HepG2 (cell line): ENCODE measurements around the gene FGFR1OP2. TPM values are rescaled to one million over a fixed set of nuclear protein-coding genes. Genes with fewer than 3 reads are reported as not detected.

ENCODE experiments used
- EZH2 ChIP-seq: conservative IDR thresholded peaks from 2 replicates; pipeline ENCODE4 v1.6.1; 2012; ENCODE audit warnings: mild to moderate bottlenecking, low read depth, low read length, moderate library complexity
- HNRNPL ChIP-seq: fragments of 200-400 bp; formaldehyde crosslinking; IDR thresholded peaks from 2 replicates; pipeline ENCODE4 v1.6.1; 2017; ENCODE audit warnings: mild to moderate bottlenecking, low read depth, low read length
- KLF12 ChIP-seq: sonication (generic); formaldehyde crosslinking; IDR thresholded peaks from 2 replicates; pipeline ENCODE4 v1.4.0; 2020; ENCODE audit warnings: missing genetic modification reagents, borderline replicate concordance
- KMT2A ChIP-seq: sonication (generic); formaldehyde crosslinking; IDR thresholded peaks from 2 replicates; pipeline ENCODE4 v1.4.0; 2020; ENCODE audit warnings: missing genetic modification reagents
- MTF1 ChIP-seq: sonication (generic); formaldehyde crosslinking; IDR thresholded peaks from 2 replicates; pipeline ENCODE4 v1.5.0; 2020; ENCODE audit warnings: missing genetic modification reagents
- NFE2L1 ChIP-seq: sonication (generic); formaldehyde crosslinking; IDR thresholded peaks from 2 replicates; pipeline ENCODE4 v1.4.0; 2020; ENCODE audit warnings: missing genetic modification reagents, mild to moderate bottlenecking, borderline replicate concordance
- SP2 ChIP-seq: sonication (generic); formaldehyde crosslinking; IDR thresholded peaks from 2 replicates; pipeline ENCODE4 v1.5.1; 2020; ENCODE audit warnings: mild to moderate bottlenecking, missing genetic modification reagents
- TGIF2 ChIP-seq: IDR thresholded peaks from 2 replicates; pipeline ENCODE4 v1.6.1; 2016; ENCODE audit warnings: control low read depth, missing compliant biosample characterization
- XBP1 ChIP-seq: sonication (generic); formaldehyde crosslinking; IDR thresholded peaks from 2 replicates; pipeline ENCODE4 v1.5.0; 2020; ENCODE audit warnings: missing genetic modification reagents
- ZBTB7A ChIP-seq: sonication (generic); formaldehyde crosslinking; IDR thresholded peaks from 2 replicates; pipeline ENCODE4 v1.8.0; 2022; ENCODE audit warnings: mild to moderate bottlenecking, missing genetic modification reagents
- ZMYM2 ChIP-seq: sonication (generic); formaldehyde crosslinking; IDR thresholded peaks from 2 replicates; pipeline ENCODE4 v1.8.0; 2022; ENCODE audit warnings: mild to moderate bottlenecking, missing genetic modification reagents
- ZNF616 ChIP-seq: sonication (generic); formaldehyde crosslinking; IDR thresholded peaks from 2 replicates; pipeline ENCODE4 v1.5.0; 2020; ENCODE audit warnings: low read depth, mild to moderate bottlenecking, missing genetic modification reagents
- polyA plus RNA-seq, 8 experiments: library from polyadenylated mRNA; depleted of rRNA in 3 of 8; stranded (reverse) in 7 of 8; unstranded in 1 of 8; fragments of >200 nt; fragmentation: Illumina TruSeq in 4 of 8; extraction: Trizol in 4 of 8; gene quantifications; 2 replicates each; pipeline versions ENCODE4 v1.2.1 to v1.2.3, GENCODE V29; 2011 to 2016; ENCODE audit warnings: low read depth in 4 of 8, missing spikeins in 1 of 8, mixed read lengths in 1 of 8; ENCODE audit not compliant: insufficient read depth in 1 of 8
- total RNA-seq, 5 experiments: library from RNA; depleted of rRNA; stranded (reverse); fragments of >200 nt; fragmentation: Illumina TruSeq; extraction: Trizol; gene quantifications; 2 replicates each; pipeline ENCODE4 v1.2.3, GENCODE V29; 2016; ENCODE audit warnings: low read depth in 1 of 5
- TF ChIP-seq, protein P1 (sequence below): sonication (generic); formaldehyde crosslinking; IDR thresholded peaks from 2 replicates; pipeline ENCODE4 v1.4.0; 2020; ENCODE audit warnings: missing genetic modification reagents, borderline replicate concordance
- TF ChIP-seq, protein P2 (sequence below): sonication (generic); formaldehyde crosslinking; IDR thresholded peaks from 2 replicates; pipeline ENCODE4 v1.8.1; 2022; ENCODE audit warnings: mild to moderate bottlenecking, missing genetic modification reagents
- TF ChIP-seq, protein P3 (sequence below): sonication (generic); formaldehyde crosslinking; IDR thresholded peaks from 2 replicates; pipeline ENCODE4 v1.4.0; 2020; ENCODE audit warnings: missing genetic modification reagents, borderline replicate concordance
- TF ChIP-seq, protein P4 (sequence below): sonication (generic); formaldehyde crosslinking; IDR thresholded peaks from 2 replicates; pipeline ENCODE4 v1.4.0; 2020; ENCODE audit warnings: missing genetic modification reagents; ENCODE audit errors: not compliant biosample characterization
- TF ChIP-seq, protein P5 (sequence below): sonication (generic); formaldehyde crosslinking; IDR thresholded peaks from 2 replicates; pipeline ENCODE4 v1.8.1; 2023; ENCODE audit warnings: missing genetic modification reagents, inconsistent platforms, borderline replicate concordance

The FGFR1OP2 gene
- total and polyA plus RNA-seq, 2 of the 13 experiments (the other 11 are each of a cell fraction or from before 2014, with no cell fraction given) = 18.3 to 38.1 TPM

DNA sequence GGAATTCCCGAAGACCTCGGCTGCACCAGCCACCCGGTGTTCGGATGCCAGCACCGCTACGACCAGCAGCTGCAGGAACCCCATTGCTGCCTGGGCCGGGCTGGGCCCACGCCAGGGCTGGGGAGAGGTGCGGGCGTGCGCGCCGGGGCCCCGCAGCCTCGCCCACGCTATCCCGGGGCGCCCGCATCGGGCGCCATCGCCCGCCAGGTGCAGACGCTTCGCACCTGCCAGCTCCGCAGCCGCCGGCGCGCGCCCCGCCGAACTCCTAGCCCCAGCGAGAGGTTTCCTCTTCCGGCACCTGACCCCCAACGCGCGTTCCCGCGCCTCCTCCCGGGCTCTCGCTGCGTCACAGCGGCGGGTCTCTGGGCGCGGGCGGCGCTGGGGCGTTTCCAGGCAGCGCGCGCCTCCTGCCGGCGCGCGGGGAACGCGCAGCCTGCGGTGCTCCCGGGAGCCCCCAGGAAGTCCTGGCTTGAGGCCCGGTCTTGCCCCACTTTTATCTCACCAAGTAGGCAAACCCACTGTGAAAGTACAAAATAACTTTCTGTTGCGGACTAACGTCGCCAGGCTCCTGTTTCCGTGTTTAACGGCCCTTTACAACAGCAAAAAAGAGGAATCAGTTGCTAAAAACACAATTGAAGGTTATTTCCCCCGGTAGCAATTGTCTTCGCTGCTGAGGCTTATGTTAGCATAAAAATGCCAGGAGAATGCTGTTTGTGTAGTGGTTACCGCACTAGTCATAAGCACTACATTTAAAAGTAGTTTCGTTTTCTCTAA is 76.0 kb downstream of the FGFR1OP2 start, which contains the start of gene TM7SF3 (continued):
- TF ChIP-seq, protein P1, sequence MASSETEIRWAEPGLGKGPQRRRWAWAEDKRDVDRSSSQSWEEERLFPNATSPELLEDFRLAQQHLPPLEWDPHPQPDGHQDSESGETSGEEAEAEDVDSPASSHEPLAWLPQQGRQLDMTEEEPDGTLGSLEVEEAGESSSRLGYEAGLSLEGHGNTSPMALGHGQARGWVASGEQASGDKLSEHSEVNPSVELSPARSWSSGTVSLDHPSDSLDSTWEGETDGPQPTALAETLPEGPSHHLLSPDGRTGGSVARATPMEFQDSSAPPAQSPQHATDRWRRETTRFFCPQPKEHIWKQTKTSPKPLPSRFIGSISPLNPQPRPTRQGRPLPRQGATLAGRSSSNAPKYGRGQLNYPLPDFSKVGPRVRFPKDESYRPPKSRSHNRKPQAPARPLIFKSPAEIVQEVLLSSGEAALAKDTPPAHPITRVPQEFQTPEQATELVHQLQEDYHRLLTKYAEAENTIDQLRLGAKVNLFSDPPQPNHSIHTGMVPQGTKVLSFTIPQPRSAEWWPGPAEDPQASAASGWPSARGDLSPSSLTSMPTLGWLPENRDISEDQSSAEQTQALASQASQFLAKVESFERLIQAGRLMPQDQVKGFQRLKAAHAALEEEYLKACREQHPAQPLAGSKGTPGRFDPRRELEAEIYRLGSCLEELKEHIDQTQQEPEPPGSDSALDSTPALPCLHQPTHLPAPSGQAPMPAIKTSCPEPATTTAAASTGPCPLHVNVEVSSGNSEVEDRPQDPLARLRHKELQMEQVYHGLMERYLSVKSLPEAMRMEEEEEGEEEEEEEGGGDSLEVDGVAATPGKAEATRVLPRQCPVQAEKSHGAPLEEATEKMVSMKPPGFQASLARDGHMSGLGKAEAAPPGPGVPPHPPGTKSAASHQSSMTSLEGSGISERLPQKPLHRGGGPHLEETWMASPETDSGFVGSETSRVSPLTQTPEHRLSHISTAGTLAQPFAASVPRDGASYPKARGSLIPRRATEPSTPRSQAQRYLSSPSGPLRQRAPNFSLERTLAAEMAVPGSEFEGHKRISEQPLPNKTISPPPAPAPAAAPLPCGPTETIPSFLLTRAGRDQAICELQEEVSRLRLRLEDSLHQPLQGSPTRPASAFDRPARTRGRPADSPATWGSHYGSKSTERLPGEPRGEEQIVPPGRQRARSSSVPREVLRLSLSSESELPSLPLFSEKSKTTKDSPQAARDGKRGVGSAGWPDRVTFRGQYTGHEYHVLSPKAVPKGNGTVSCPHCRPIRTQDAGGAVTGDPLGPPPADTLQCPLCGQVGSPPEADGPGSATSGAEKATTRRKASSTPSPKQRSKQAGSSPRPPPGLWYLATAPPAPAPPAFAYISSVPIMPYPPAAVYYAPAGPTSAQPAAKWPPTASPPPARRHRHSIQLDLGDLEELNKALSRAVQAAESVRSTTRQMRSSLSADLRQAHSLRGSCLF (CRISPR knock-in tag) = no peak
- no peak for TF ChIP-seq TGIF2 (CRISPR knock-in tag)
- TF ChIP-seq XBP1 (CRISPR knock-in tag) = no peak
- TF ChIP-seq, protein P2, sequence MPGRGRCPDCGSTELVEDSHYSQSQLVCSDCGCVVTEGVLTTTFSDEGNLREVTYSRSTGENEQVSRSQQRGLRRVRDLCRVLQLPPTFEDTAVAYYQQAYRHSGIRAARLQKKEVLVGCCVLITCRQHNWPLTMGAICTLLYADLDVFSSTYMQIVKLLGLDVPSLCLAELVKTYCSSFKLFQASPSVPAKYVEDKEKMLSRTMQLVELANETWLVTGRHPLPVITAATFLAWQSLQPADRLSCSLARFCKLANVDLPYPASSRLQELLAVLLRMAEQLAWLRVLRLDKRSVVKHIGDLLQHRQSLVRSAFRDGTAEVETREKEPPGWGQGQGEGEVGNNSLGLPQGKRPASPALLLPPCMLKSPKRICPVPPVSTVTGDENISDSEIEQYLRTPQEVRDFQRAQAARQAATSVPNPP (CRISPR knock-in tag) = peak; percentile 65; the same call in 1 of the 2 replicates
- TF ChIP-seq EZH2 = no peak
- TF ChIP-seq ZMYM2 (CRISPR knock-in tag) = no peak
- TF ChIP-seq HNRNPL = no peak
- no peak for TF ChIP-seq MTF1 (CRISPR knock-in tag)
- peak; percentile 83 for TF ChIP-seq KLF12
- TF ChIP-seq, protein P3, sequence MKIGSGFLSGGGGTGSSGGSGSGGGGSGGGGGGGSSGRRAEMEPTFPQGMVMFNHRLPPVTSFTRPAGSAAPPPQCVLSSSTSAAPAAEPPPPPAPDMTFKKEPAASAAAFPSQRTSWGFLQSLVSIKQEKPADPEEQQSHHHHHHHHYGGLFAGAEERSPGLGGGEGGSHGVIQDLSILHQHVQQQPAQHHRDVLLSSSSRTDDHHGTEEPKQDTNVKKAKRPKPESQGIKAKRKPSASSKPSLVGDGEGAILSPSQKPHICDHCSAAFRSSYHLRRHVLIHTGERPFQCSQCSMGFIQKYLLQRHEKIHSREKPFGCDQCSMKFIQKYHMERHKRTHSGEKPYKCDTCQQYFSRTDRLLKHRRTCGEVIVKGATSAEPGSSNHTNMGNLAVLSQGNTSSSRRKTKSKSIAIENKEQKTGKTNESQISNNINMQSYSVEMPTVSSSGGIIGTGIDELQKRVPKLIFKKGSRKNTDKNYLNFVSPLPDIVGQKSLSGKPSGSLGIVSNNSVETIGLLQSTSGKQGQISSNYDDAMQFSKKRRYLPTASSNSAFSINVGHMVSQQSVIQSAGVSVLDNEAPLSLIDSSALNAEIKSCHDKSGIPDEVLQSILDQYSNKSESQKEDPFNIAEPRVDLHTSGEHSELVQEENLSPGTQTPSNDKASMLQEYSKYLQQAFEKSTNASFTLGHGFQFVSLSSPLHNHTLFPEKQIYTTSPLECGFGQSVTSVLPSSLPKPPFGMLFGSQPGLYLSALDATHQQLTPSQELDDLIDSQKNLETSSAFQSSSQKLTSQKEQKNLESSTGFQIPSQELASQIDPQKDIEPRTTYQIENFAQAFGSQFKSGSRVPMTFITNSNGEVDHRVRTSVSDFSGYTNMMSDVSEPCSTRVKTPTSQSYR = 0 out of 2 replicates have a peak, but pooled peaks have one; percentile 46
- TF ChIP-seq ZNF616 (CRISPR knock-in tag) = peak; percentile 36; the same call in 1 of the 2 replicates
- TF ChIP-seq, protein P4, sequence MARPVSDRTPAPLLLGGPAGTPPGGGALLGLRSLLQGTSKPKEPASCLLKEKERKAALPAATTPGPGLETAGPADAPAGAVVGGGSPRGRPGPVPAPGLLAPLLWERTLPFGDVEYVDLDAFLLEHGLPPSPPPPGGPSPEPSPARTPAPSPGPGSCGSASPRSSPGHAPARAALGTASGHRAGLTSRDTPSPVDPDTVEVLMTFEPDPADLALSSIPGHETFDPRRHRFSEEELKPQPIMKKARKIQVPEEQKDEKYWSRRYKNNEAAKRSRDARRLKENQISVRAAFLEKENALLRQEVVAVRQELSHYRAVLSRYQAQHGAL (CRISPR knock-in tag) = peak; percentile 80
- TF ChIP-seq KMT2A = peak; percentile 86
- TF ChIP-seq NFE2L1 (CRISPR knock-in tag) = no peak
- TF ChIP-seq, protein P5, sequence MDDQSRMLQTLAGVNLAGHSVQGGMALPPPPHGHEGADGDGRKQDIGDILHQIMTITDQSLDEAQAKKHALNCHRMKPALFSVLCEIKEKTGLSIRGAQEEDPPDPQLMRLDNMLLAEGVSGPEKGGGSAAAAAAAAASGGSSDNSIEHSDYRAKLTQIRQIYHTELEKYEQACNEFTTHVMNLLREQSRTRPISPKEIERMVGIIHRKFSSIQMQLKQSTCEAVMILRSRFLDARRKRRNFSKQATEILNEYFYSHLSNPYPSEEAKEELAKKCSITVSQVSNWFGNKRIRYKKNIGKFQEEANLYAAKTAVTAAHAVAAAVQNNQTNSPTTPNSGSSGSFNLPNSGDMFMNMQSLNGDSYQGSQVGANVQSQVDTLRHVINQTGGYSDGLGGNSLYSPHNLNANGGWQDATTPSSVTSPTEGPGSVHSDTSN (CRISPR knock-in tag) = peak; percentile 76; the same call in 1 of the 2 replicates
- TF ChIP-seq ZBTB7A (CRISPR knock-in tag) = no peak
- TF ChIP-seq SP2 (CRISPR knock-in tag) = no peak
